NCI-H2171 (cell line): ENCODE measurements around the gene NCOA1.
"Not testable (repeated sequence)": the region's sequence is repeated elsewhere in the genome, so short reads cannot be mapped to it uniquely, and the experiment has no call there.

ENCODE experiments used
- DNase-seq: peaks from one replicate; lab custom pipeline; 2025; lab: John Stamatoyannopoulos, UW

Gene NCOA1

GRCh38 chr2:24579053-24579803, 88.2 kb downstream of the NCOA1 start:
- no peak for DNase-seq

DNA sequence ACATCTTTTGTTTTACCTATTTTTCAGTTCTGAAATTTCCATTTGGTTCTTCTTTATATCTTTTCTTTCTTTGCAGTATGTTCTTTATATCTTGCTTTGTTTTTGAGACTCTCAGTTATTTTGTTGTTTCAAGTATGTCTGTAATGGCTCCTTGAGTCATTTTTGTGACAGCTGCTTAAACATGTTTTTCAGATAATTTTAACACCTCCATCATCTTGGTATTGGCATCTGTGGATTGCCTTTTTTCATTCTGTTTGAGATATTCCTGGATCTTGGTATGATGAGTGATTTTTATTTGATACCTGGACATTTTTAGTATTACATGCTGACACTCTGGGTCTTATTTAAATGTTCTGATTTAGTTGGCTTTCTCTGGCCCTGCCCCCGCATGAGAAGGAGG, 89.5 kb downstream of the NCOA1 start:
- no peak for DNase-seq

DNA sequence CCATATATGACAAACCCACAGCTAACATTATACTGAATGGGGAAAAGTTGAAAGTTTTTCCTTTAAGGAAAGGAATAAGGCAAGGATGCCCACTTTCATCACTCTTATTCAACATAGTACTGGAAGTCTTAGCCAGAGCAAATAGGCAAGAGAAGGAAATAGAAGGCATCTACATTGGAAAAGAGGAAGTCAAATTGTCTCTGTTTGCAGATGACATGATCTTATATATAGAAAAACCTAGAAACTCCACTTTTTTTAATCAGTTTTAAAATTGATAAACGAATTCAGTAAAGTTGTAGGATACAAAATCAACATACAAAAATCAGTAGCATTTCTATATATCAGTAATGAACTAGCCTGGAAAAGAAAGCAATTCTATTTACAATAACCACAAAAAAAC, 90.9 kb downstream of the NCOA1 start:
- DNase-seq: not testable (repeated sequence)

GRCh38 chr2:24586955-24587354, 95.9 kb downstream of the NCOA1 start:
- no peak for DNase-seq

- DNase-seq: no peak
Observed at GRCh38 chr2:24588294-24588693, 97.2 kb downstream of the NCOA1 start.

- DNase-seq: no peak
Observed at GRCh38 chr2:24592441-24593100, 101.5 kb downstream of the NCOA1 start.

- DNase-seq: no peak
Observed at GRCh38 chr2:24594283-24594682, 103.2 kb downstream of the NCOA1 start.

GRCh38 chr2:24597181-24597870, 106.3 kb downstream of the NCOA1 start:
- DNase-seq: no peak

GRCh38 chr2:24600140-24600539, 109.1 kb downstream of the NCOA1 start:
- not testable (repeated sequence) for DNase-seq

- no peak for DNase-seq
Observed at GRCh38 chr2:24611631-24612030, 120.6 kb downstream of the NCOA1 start.

DNA sequence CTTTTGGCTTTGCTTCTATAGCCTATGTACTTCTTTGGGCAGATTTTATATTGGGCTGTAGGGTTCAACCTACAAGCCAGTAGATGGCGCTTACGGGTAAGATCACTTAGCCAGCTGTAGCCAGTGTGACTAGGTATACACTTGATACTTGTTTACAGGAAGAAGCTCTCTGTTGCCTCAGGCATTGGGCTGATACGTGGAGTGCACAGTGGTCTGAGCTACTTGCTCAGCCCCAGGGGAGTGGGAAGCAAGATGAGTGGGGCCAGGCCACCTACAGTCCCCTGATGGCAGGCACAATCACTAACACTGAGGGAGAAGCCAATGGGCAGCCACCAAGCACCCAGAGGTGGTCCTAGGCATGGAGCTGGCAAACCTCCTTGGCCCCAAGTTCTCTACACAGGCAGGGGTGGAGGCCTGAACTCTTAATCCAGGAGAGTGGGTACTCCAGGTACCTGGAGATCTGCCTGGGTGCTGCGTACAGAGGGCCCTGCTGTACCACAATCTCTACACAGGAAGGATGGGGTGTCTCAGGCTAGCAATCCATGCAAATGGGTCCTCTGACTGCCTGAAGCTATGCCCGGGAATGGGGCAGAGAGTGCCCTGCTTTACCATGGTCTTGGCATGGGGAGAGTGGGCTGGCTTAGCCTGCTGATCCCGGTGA, 122.2 kb downstream of the NCOA1 start:
- no peak for DNase-seq

- no peak for DNase-seq
Observed at GRCh38 chr2:24616616-24617015, 125.6 kb downstream of the NCOA1 start.

DNA sequence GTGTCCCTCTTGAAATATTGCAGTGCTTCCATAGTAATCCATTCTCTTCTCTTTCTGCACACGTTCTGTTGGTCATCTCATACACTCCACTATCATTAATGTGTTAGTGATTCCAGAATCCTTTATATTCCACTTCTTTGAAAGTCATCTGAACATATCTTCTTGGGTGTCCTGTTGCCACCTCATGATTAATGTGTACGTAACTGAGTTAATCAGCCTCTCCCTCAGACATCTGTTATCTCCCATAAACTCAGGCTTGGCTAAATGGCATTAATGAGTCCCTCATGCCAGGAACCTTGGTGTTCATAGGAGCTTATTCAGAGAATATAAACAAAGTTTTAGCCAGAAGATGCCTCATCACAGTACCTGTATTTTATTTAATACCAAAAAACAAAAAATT, 126.4 kb downstream of the NCOA1 start:
- no peak for DNase-seq

DNA sequence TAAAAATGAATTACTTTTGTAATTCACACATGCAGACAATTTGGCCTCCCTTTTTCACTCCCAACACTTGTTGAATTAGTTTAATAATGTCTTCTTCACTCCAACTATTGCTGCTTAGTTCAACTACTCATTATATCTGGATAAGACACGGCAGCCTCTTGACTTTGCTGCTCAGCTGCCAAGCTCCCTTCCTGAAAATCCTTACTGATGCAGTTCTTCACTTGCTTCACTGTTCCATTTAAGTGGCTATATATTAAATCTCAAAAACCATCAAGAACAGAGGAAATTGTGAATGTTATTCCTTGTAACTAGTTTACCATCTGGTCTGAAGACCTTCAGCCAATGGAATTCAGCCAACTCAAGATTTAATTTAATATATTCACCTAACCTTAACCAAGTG, 127.1 kb downstream of the NCOA1 start:
- DNase-seq: no peak

GRCh38 chr2:24618680-24619079, 127.6 kb downstream of the NCOA1 start:
- no peak for DNase-seq

DNA sequence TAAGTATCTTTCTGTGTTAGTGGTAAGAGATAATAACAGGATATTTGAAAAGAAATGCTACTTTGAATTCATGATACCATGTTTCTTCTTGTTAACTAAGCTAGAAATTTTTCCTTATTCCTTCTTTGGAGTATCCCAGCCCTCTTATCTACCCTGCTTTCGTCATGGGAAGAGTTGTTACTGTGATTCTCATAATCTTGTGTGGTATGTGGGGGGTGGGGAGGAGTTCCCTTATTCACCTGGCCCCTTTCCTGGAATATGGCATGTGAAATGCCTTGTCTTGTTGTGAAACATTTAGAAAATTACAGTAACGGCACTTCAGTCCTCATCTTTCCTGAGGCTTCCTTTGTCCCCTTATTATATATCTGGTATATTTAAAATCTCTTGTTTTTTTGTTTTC, 129.9 kb downstream of the NCOA1 start:
- DNase-seq: no peak

DNA sequence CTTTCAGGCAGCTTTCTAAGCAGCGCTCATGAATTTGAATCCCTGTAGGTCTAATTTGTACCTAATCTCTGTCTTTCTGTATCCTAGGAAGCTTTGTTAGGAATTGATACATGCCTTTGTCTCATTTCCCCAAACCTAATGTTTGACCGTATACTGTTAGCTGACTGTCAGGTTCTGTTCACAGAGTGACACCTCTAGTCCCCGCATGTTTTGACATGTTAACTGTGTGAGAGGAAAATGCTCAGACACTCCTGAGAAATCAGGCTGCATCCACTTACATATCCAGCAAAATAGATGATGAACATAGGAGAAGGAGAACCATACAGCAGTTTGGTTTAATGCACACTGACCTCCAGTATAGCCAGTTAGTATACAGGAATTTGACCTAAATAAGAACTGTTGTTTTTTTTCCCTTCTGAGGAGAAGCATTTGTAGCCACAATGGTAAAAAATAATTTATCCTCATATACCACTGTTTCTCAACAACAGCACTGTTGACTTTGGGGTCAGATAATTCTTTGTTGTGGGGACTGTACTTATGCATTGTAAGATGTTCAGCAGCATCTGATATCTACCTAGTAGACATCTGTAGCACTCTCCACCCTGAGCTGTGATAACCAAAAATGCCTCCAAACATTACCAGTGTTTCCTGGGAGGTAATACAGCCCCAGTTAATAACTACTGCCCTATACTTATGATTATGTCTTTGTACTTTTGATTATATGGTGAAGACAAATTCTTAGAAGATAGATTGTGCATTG, 130.9 kb downstream of the NCOA1 start:
- DNase-seq: no peak

DNA sequence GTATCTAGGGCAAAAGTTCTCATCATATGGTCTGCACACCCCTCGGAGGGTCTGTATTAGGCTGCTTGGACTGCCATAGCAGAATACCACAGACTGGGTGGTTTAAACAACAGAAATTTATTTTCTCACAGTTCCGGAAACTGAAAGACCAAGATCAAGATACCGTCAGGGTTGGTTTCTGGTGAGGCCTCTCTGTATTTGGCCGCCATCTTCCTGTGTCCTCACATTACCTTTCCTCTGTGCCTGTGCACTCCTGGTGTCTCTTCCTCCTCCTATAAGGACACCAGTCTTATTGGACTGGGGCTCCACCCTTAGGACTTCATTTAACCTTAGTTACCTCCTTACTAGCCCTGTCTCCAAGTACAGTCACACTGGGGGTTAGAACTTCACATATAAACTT, 132.5 kb downstream of the NCOA1 start:
- DNase-seq: no peak

DNA sequence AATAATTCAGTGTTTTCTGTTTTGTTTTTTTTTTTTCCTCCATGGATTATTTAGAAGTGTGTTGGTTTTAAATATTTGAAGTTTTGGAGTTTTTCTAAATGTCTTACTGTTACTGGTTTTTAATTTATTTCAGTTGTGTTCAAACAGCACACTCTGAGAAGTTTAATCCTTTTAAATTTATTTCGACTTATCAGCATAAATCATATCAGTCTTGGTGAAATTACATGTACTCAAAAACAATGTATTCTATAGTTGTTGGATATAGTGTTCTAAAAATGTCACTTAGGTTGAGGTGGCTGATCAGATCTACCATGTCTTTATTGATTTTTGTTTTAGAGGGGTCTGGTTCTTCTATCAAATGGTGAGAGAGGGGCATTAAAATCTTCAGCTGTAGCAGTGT, 134.7 kb downstream of the NCOA1 start:
- no peak for DNase-seq

GRCh38 chr2:24626131-24626530, 135.1 kb downstream of the NCOA1 start:
- no peak for DNase-seq

DNA sequence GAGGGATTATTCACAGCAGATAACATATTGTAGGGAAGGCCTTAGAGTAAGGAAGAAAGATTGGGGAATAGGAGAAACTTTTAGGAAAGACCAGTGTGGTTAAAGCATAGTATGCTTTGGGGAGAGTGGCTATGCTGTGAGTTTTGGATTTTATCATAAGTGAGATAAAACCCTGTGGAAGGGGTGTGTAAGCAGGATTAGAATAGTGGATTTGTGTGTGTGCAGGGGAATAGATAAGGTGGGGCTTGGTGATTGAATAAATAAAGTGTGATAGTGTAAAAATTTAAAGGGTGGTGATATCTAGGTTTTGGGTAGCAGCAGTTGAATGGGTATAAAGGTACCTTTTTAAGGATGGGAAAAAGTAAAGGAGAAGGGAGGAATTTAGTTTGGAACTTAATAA, 137.7 kb downstream of the NCOA1 start:
- DNase-seq: no peak

DNA sequence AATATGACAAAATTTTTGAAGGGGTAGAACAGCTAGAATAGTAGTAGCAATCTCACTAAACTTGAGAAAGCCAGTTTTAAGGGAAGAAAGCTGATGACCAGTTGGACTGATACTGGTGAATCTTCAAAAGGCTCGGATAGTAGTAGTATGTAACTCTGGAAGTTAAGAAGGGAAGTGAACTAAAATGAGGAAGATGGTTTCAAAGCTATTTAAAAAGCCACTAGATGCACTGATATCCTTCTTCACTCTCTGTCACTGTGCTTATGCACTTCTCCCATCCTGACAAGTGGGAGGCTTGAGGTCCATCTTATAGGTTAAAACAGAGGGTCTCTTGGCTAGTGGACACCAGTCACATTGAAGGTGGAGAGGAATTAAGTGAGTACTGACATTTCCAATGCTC, 141.1 kb downstream of the NCOA1 start:
- DNase-seq: no peak
